GM23338 (cell line): ENCODE measurements around the gene ANO7.

Source experiments
- CREB1 ChIP-seq: fragments of 250-450 bp; sonication (Bioruptor Pico); IDR thresholded peaks from 2 replicates; pipeline ENCODE4 v1.5.0; 2020; ENCODE audit warnings: low read depth, mild to moderate bottlenecking, moderate library complexity
- ETS1 ChIP-seq: IDR thresholded peaks from 2 replicates; pipeline ENCODE4 v1.6.1; 2016; ENCODE audit warnings: antibody characterized with exemption
- EZH2 ChIP-seq: fragments of 200-600 bp; sonication (generic); IDR thresholded peaks from one replicate; pipeline ENCODE4 v1.8.0; 2017; ENCODE audit warnings: antibody characterized with exemption, mild to moderate bottlenecking, low read depth; ENCODE audit not compliant: unreplicated experiment
- EZH2phosphoT487 ChIP-seq: fragments of 200-600 bp; sonication (generic); IDR thresholded peaks from one replicate; pipeline ENCODE4 v1.8.1; 2018; ENCODE audit warnings: antibody characterized with exemption; ENCODE audit not compliant: unreplicated experiment
- JUNB ChIP-seq: IDR thresholded peaks from one replicate; pipeline ENCODE4 v1.6.1; 2016; ENCODE audit warnings: antibody characterized with exemption; ENCODE audit not compliant: unreplicated experiment
- POLR2AphosphoS5 ChIP-seq: IDR thresholded peaks from 2 replicates; pipeline ENCODE4 v1.6.1; 2016; ENCODE audit warnings: antibody characterized with exemption, low read depth
- REST ChIP-seq: IDR thresholded peaks from one replicate; pipeline ENCODE4 v1.6.1; 2018; ENCODE audit warnings: antibody characterized with exemption; ENCODE audit not compliant: unreplicated experiment
- ZNF331 ChIP-seq: fragments of 250-450 bp; sonication (Bioruptor Pico); IDR thresholded peaks from 2 replicates; pipeline ENCODE4 v1.5.0; 2020; ENCODE audit warnings: low read depth, mild to moderate bottlenecking, moderate library complexity
- TF ChIP-seq, protein P1 (sequence below), 2 experiments: fragments of 200-600 bp in 1 of 2; sonication (generic) in 1 of 2; conservative IDR thresholded peaks; 2 replicates each; pipeline versions ENCODE4 v1.5.1 to v1.6.1; 2016 to 2017; ENCODE audit warnings: antibody characterized with exemption in 2 of 2, low read depth in 2 of 2, mild to moderate bottlenecking in 2 of 2, moderate library complexity in 1 of 2

DNA sequence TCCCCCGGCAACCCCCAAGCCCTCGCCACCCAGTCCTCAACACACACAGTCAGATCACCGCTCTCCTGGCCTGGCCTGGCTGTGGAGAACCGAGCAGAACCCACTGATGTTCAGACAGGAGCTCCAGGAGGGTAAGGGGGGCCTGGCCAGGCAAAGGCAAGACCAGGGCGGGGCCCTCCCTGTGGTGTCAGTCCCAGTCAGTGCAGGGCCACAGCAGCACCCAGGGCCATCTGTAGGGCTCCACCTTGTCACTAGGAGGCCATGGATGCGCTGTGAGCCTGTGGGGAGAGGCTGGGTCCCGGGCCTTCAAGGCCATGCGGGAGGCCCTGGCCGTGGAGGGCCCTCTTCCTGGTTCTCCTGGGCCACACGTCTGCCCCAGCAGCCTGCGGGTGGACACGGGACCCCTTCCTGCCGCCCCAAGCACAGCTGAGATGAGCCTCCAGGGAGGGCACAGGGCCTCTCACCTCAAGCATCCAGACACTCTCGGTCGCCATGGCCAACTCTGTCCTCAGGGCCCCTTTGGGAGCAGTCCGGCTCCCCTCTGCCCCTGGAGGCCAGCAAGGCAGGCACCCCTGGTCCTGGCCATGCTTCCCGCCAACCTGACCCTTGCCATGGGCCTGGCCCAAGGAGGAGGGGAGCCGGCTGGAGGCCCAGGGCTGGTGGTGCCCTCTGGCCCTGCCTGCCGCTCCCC is 2.0 kb downstream of the ANO7 start:
- TF ChIP-seq ETS1: no peak
- TF ChIP-seq, protein P1, sequence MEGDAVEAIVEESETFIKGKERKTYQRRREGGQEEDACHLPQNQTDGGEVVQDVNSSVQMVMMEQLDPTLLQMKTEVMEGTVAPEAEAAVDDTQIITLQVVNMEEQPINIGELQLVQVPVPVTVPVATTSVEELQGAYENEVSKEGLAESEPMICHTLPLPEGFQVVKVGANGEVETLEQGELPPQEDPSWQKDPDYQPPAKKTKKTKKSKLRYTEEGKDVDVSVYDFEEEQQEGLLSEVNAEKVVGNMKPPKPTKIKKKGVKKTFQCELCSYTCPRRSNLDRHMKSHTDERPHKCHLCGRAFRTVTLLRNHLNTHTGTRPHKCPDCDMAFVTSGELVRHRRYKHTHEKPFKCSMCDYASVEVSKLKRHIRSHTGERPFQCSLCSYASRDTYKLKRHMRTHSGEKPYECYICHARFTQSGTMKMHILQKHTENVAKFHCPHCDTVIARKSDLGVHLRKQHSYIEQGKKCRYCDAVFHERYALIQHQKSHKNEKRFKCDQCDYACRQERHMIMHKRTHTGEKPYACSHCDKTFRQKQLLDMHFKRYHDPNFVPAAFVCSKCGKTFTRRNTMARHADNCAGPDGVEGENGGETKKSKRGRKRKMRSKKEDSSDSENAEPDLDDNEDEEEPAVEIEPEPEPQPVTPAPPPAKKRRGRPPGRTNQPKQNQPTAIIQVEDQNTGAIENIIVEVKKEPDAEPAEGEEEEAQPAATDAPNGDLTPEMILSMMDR (conservative IDR thresholded peaks at IDR 0.05; ENCODE audit: low read depth in 2 of 2): no peak
- TF ChIP-seq EZH2: no peak
- TF ChIP-seq ZNF331 (CRISPR knock-in tag): no peak
- TF ChIP-seq REST: no peak
- TF ChIP-seq EZH2phosphoT487: no peak
- no peak for TF ChIP-seq POLR2AphosphoS5
- no peak for TF ChIP-seq CREB1 (CRISPR knock-in tag)
- TF ChIP-seq JUNB: no peak
